ENCODE results near the gene SETD3.

SETD3 gene

DNA sequence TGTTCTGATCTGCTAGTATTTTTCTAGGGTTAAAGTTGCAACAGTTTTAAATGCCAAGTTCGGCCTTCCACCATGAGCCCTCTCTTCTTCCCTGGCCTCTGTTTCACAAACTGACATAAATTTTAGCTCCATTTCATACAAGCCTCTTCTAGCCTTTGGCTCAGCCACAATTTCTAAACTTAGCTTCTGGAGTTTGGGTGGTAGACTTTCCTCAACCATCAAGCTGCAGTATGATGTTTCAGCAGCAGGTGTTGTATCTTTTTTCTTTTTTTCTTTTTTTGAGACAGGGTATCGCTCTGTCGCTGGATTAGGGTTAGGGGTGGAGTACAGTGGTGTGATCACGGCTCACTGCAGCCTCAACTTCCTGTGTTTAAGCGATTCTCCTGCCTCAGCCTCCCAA lies 29.4 kb downstream of the SETD3 start:
- no peak for DNase-seq

DNA sequence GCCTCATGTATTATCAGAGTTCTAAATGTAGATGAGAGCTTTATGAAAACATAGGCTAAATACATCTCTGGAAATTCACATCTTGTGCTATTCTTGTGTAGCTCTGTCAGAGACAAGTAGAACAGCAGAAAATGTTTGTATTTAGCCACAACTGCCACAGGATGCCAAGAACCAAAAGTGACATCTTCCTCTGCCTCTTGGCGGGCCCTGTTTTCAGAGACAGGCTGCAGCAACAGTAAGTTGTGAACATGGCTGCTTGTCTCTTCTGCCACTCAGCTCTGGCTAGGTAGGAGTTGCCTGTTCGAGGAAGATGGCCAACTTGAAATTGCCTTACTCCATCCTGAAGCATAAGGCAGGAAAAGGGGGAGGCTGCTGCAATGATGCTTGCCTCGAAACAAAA lies 30.4 kb downstream of the SETD3 start:
- no peak for DNase-seq

GRCh38 chr14:99447739-99448138 lies 32.9 kb downstream of the SETD3 start:
- DNase-seq: no peak

DNA sequence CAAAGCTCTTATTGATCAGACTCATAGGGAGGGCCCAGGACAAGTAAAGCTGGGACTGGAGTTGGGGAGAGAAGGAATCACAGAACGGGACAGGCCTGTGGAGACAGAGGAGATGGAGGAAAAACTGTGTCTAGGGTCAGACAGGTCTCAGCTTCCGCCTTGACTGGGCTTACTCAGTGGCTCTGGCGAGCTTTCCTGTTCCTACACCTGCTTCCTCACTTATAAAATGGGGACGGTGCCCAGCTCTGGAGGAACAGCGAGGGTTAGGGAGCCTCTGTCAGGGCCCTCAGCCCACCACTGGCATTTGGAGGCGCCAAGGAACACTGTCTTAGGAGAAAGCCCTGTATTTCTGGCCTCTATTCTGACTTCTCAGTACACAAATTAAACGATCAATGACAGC lies 34.7 kb downstream of the SETD3 start:
- DNase-seq: no peak

DNA sequence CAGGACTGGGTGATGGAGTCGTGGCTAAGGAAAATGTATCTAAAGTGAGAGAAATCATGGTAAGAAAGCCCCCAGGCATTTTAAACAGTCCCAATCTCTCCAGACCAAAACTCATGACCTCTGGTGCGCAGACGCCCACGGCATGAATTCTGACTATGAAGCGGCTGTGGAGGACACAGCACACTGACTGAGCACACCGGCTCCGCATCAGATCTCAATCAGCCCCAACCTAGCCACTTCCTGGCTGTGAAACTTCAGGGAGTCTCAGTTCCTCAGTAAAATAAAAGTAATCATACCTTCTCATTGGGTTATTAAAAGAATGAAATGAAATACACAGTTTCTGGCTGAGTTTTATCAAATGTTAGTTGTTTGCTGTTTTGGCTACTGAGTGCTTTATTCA lies 38.7 kb downstream of the SETD3 start:
- DNase-seq: no peak

- no peak for DNase-seq
These were observed 39.3 kb downstream of the SETD3 start for GRCh38 chr14:99441157-99441870.

GRCh38 chr14:99440278-99440677 lies 40.4 kb downstream of the SETD3 start:
- no peak for DNase-seq

- DNase-seq: no peak
These were observed 43.0 kb downstream of the SETD3 start for GRCh38 chr14:99437706-99438105.

GRCh38 chr14:99436247-99437180 lies 44.1 kb downstream of the SETD3 start:
- DNase-seq: no peak

GRCh38 chr14:99435327-99435726 lies 45.3 kb downstream of the SETD3 start:
- no peak for DNase-seq

- no peak for DNase-seq
These were observed 48.2 kb downstream of the SETD3 start for GRCh38 chr14:99432485-99432884.

- DNase-seq: no peak
These were observed 48.7 kb downstream of the SETD3 start for GRCh38 chr14:99431986-99432385.

- no peak for DNase-seq
These were observed 50.2 kb downstream of the SETD3 start for GRCh38 chr14:99430491-99430890.

DNA sequence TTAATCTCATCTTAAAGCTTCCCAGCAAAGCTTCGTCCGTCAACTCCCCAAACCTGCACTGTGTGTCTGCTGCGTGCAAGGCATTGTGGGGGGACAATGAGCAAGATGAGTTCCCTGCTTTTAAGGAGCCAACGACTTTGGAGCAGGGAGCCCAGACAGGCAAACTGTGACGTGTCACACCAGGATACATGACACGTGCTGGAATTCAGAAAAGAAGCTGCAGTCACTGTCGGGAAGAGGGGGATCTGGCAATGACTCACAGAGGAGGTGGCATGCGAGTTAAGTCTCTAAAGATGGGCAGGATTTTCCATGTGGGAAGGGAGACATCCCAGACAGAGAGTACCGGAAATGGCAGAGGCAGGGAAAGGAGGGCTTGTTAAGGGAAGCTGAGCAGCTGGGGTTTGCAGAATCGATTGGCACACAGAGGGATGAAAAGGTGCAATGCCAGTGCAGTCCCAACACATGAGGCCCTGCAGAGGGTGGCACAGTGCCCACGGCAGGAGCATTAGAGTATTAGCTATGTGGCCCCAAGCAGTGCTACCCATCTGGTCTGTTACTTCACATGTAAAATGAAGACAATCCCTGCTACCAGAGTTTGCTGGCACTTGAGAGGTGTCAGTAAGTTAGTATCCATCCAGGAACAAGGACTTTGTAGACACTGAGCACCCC lies 52.9 kb downstream of the SETD3 start:
- DNase-seq: no peak

- no peak for DNase-seq
These were observed 53.8 kb downstream of the SETD3 start for GRCh38 chr14:99426813-99427346.

DNA sequence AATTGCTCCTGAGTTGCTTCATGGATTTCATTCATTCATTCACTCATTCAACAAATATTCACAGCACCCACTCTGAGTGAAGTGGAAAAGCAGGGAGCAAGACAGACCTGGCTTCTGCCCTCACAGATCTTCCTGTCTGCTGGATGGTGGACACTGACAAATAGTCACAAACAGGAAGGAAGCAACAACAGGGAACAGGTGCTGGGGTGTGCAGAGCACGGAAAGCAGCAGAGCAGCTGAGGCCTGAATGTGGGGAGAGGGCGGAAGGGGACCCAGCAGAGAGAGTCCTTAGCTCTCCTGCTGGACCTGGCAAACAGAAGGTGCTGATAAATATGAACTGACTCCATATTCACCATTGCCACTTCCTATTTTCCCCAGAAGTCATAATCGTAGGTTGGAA lies 54.4 kb downstream of the SETD3 start:
- no peak for DNase-seq

DNA sequence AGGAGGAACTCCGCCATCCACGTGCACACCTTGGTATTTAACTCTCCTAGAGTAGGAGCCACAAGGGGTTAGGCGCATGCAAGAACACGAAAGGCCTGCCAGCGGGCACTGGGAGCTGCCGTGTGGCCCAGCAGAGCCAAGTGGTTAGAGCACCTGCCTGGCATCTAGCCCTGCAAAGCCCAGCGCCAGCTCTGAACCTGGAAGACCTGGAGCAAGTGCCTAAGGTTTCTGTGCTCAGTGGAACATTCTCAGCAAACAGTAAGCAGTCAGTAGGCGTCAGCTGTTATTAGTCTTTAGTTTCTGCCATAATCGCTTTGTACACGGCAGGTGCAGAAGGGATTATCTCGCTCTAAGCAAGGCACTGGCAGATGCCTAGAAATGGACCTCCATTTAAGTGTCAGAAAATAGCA lies 55.4 kb downstream of the SETD3 start:
- DNase-seq: no peak

DNA sequence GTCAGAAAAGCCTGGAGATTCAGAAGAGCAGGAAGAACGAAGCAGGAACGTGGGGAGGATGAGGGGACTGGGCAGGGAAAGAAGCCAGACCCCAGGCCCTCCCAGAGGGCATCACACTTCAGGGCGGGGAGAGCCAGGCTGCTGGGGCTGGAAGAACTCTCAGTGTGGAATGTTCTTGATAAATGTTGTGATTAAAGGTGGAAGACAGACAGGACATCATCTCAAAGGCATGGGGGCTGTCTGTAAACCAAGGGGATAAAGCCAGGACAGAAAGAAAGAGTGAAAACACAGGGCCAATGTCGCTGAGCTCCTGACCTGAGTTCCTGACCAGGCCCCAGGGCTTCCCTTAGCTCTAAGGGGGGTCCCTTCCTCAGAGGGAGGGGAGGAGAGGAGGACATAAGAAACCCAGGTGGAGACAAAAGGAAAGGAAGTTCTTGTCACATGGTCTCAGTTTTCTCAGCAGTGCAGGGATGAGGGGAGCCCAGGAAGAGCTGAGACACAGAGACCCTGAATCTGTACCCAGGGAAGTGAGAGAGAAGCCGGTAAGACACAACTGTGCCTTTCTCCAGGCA lies 56.3 kb downstream of the SETD3 start:
- DNase-seq: no peak

DNA sequence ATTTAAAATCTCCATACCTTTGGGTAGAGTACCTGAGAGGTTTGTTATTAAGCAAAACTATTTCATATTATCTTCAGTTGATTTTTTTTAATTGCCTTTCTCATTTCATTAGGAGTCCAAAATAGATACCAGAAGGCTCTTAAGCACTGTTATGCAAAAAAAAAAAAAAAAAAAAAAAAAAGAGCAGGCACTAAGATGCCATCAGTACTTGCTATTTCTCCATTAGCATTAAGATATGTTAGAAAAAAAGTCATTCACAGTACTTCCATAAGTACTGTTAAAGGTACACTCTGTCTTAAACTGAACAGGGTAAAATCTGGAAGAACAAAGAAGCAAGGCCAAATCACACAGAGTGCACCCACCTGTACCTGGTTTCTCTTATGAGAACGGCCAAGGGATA lies 57.2 kb downstream of the SETD3 start:
- no peak for DNase-seq

DNA sequence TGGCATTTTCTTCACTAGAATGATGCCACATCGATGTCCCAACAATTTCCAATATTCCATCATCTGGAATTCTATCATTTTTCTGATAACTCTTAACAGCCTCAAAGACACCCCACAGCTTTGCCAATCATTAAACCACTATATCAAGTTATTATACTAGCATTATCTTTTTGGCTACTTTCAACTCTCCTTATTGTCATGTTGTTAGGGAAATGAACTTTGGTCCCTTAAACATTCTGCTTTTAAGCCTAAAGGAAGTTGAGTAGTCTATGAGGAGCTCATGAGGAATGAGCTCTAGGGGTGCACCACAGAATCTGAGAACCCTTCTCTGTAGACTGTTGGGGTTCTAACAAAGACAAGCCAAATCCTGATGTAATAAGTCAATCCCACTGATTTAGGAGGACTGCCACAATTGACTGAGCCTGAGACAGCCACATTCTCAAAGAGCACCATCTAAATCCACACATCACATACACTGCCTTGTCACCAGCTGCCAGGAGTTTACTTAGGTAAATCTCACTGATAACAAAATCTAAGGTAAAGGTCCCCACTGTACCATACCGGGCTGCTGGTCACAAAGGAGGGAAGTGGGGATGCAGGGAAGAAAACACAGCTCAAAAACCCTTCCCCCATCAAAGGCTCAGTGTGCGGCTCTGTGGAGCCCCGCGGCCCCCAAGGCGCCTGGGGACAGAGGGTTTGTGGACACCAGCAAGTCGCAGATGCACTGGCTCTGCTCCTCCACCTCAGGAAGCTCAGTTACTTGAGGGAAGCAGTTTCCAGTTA lies 58.2 kb downstream of the SETD3 start:
- no peak for DNase-seq

- no peak for DNase-seq
These were observed 59.9 kb downstream of the SETD3 start for GRCh38 chr14:99420711-99421110.

GRCh38 chr14:99419905-99420304 lies 60.8 kb downstream of the SETD3 start:
- DNase-seq: no peak
